Activated CD4-positive, alpha-beta memory T cell treated with anti-CD3 and anti-CD28 coated beads for 36 hours (primary cell): ENCODE data around the gene SLC15A4. TPM values are rescaled to one million over a fixed set of nuclear protein-coding genes. Genes with fewer than 3 reads are reported as not detected.
A peak's percentile ranks its signal among the peaks of the same experiment; 100 is the strongest.
"Not testable (repeated sequence)": the region's sequence is repeated elsewhere in the genome, so short reads cannot be mapped to it uniquely, and the experiment has no call there.

ENCODE experiments used
- CTCF ChIA-PET: fragments of 350-600 bp; sonication (Branson Sonifier 250); formaldehyde crosslinking; loops from one replicate; lab custom pipeline; 2021; ENCODE audit warnings: antibody characterized with exemption, inconsistent platforms; lab: Charles Lee
- POLR2A ChIA-PET: fragments of 350-600 bp; sonication (Branson Sonifier 250); formaldehyde crosslinking; loops from one replicate; lab custom pipeline; 2021; ENCODE audit warnings: antibody characterized with exemption; lab: Charles Lee
- DNase-seq: peaks from one replicate; pipeline ENCODE4 v3.0.0-alpha.2; 2020
- H3K27ac Mint-ChIP-seq: one replicate; pipeline ENCODE4 v1.8.0; 2021; ENCODE audit warnings: mixed read lengths
- H3K27me3 Mint-ChIP-seq: one replicate; pipeline ENCODE4 v1.8.0; 2021; ENCODE audit warnings: mixed read lengths
- H3K36me3 Mint-ChIP-seq: one replicate; pipeline ENCODE4 v1.8.0; 2021; ENCODE audit warnings: mixed read lengths
- H3K4me1 Mint-ChIP-seq: one replicate; pipeline ENCODE4 v1.8.0; 2021; ENCODE audit warnings: low read depth, mixed read lengths
- H3K4me3 Mint-ChIP-seq: one replicate; pipeline ENCODE4 v1.8.0; 2021; ENCODE audit warnings: mild to moderate bottlenecking, mixed read lengths
- H3K9me3 Mint-ChIP-seq: one replicate; pipeline ENCODE4 v1.8.0; 2021; ENCODE audit warnings: mixed read lengths
- intact Hi-C: fragments of 100-400 bp; cut with micrococcal nuclease; formaldehyde crosslinking; loops from one replicate; pipeline ENCODE4 v1.15.1; 2023
- total RNA-seq, 2 experiments: library from RNA; stranded (reverse); gene quantifications; one replicate each; pipeline ENCODE4 v1.2.3, GENCODE V29; 2021

Gene SLC15A4
- total RNA-seq, 2 experiments from 2014 or later, result 15.5 to 19.3 TPM

DNA sequence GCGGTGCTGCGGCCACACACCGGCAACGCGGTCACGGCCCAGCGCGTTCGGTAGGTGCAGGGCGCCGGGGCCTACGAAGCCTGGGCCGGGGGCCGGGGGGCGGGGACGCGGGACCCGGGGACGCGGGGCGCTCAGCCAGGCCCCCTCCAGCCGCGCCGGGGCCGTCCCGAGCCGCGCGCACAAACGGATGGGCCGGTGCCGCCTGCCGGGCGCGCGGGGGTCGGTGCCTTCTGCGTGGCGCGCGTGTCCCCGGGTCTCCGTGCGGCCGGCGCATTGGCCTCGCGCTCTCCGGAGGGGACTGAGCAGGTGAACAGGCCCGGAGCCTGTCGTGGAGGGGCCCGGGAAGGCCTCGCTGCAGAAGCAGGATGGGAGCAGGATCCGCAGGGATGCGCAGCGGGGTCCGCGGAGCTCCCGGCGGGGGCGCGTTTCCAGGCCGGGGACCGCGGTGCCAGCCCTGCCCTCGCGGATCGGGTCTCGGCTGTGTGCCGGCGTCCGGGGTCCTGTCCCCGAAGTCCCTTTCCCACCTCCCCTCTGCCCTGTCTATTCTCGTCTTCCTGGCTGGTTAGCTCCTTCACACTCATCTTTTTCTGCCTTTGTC, 29.9 kb upstream of the SLC15A4 start:
- Mint-ChIP-seq H3K9me3 (no peaks in the 10 kb centered on the region), H3K27me3 (peaks cover 28% of the 10 kb centered on the region), H3K36me3 (no peaks in the 10 kb centered on the region), H3K4me1 (no peaks in the 10 kb centered on the region), H3K4me3 (no peak overlapping the region), H3K27ac (no peak overlapping the region)
- ChIA-PET CTCF (no interaction called here), POLR2A (no interaction called here)
- no peak for DNase-seq
- intact Hi-C loops, result no loop called here

DNA sequence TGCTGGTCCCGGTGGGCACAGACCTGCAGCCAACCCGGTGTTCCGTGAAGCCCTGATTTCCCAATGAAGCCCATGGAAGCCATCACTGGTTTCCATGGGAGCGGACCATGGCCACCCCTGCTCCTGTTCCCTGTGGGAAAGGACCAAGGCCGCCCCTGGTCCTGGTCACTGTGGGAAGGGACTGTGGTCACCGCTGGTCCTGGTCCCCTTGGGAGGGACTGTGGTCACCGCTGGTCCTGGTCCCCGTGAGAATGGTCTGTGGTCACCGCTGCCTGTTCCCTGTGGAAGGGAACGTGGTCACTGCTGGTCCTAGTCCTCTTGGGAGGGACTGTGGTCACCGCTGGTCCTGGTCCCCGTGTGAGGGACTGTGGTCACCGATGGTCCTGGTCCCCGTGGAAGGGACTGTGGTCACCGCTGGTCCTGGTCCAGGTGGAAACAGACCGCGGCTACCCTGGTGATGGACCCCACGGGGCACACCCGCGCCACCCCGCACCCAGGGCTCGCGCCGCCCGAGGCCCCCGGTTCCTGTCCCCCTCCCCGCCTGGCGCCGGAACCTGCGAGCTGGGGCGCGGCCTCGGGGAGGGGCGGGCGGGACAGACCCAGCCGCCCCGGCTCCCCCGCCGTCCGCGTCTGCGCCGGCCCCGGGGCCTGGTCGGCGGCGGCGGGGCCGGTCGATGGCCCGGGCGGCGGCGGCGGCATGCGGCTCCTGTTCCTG, 29.3 kb upstream of the SLC15A4 start, which contains the start of gene GLT1D1:
Gene GLT1D1, plus strand, starts transcription at position 594 of the 715 bp plus-strand sequence. Its CDS starts 104 bp downstream, at position 698.
- ChIA-PET POLR2A (no interaction called here), CTCF (no interaction called here)
- no peaks in the 10 kb centered on the region for H3K36me3 Mint-ChIP-seq
- H3K4me1 Mint-ChIP-seq, result no peaks in the 10 kb centered on the region
- intact Hi-C loops, result no loop called here
- H3K9me3 Mint-ChIP-seq, result no peaks in the 10 kb centered on the region
- H3K27ac Mint-ChIP-seq, result no peak within 1 kb of the TSS
- no peak within 1 kb of the TSS for H3K4me3 Mint-ChIP-seq
- peaks cover 26% of the 10 kb centered on the region for H3K27me3 Mint-ChIP-seq
- no peak for DNase-seq

DNA sequence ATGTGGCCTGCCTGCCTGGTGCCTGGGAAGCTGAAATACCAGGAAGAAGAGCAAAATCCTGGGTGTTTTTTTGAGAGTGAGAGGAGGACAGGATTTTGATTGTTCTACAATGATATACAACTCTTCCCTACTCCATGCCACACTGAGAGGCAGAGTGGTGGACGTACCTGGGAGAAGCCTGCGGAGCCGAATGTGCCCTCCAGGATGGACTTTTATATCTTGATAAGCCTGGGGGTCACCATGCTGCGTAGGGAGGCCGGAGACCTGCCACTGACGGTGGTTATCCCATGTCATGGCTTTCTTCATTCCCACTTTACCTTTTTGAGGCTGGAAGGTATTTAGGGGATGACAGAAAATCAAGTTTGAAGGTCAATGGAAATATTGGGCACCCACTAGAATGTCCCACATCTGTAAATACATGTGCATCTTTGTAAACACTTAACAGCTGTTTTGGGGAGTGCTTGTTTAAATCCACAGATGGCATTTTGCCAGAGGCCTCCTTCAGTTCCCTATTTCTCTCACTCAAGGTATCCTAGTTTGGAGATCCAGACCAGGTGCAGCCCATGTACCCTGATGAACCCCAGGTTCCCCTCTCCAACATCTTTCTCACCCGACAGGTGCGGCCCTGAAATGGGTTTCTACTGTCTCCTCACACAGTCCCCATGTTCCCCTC, 28.4 kb upstream of the SLC15A4 start:
- Mint-ChIP-seq H3K4me1 (no peaks in the 10 kb centered on the region), H3K36me3 (no peaks in the 10 kb centered on the region), H3K9me3 (no peaks in the 10 kb centered on the region), H3K27ac (no peak overlapping the region), H3K27me3 (peaks cover 24% of the 10 kb centered on the region), H3K4me3 (no peak overlapping the region)
- intact Hi-C loops, result no loop called here
- DNase-seq, result no peak
- ChIA-PET CTCF (no interaction called here), POLR2A (no interaction called here)

DNA sequence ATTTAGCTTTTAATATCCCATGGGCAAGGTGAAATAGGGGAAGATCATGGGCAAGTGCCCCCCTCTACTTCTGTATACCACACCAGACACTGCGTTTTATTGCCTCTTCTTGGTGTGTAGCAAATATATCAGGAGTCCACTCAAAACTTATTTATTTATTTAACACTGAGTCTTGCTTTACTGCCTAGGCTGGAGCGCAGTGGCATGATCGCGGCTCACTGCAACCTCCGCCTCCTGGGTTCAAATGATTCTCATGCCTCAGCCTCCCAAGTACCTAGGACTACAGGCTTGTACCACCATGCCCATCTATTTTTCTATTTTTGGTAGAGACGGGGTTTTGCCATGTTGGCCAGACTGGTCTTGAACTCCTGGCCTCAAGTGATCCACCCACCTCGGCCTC, 27.7 kb upstream of the SLC15A4 start:
- H3K36me3 Mint-ChIP-seq, intact Hi-C loops, H3K4me3 Mint-ChIP-seq, H3K4me1 Mint-ChIP-seq, H3K9me3 Mint-ChIP-seq, POLR2A ChIA-PET, H3K27ac Mint-ChIP-seq, CTCF ChIA-PET, DNase-seq: not testable (repeated sequence)
- peaks cover 23% of the 10 kb centered on the region for H3K27me3 Mint-ChIP-seq

DNA sequence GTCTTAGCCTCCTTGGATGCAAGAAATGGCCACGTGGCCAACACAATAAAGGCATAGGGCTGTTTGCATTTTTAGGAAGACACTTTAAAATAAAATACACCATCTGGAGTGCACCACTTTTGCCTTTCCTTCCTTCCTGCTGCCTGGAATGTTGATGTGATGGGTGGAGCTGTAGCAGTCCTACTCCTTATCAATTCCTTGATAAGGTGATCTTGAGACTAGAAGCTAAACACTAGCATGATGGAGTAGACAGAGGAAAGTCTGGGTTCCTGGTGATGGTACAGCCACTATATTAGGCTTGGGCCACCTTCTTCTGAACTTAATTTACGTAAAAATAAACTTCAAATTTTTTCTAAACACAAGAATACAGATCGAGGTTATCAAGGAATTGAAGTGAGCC, 26.6 kb upstream of the SLC15A4 start:
- H3K9me3 Mint-ChIP-seq, result no peaks in the 10 kb centered on the region
- DNase-seq, result no peak
- intact Hi-C loops, result no loop called here
- no peaks in the 10 kb centered on the region for H3K4me1 Mint-ChIP-seq
- ChIA-PET POLR2A (no interaction called here), CTCF (no interaction called here)
- H3K36me3 Mint-ChIP-seq, result no peaks in the 10 kb centered on the region
- peaks cover 18% of the 10 kb centered on the region for H3K27me3 Mint-ChIP-seq
- no peak overlapping the region for H3K4me3 Mint-ChIP-seq
- no peak overlapping the region for H3K27ac Mint-ChIP-seq

DNA sequence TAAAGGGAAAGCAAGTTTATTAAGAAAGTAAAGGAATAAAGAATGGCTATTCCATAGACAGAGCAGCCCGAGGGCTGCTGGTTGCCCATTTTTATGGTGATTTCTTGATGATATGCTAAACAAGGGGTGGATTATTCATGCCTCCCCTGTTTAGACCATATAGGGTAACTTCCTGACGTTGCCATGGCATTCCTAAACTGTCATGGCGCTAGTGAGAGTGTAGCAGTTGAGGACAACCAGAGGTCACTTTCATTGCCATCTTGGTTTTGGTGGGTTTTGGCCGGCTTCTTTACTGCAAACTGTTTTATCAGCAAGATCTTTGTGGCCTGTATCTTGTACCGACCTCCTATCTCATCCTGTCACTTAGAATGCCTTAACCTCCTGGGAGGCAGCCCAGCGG, 26.0 kb upstream of the SLC15A4 start:
- H3K4me1 Mint-ChIP-seq, H3K36me3 Mint-ChIP-seq, H3K9me3 Mint-ChIP-seq, POLR2A ChIA-PET, intact Hi-C loops, DNase-seq, H3K27ac Mint-ChIP-seq, H3K4me3 Mint-ChIP-seq, CTCF ChIA-PET: not testable (repeated sequence)
- peaks cover 17% of the 10 kb centered on the region for H3K27me3 Mint-ChIP-seq

DNA sequence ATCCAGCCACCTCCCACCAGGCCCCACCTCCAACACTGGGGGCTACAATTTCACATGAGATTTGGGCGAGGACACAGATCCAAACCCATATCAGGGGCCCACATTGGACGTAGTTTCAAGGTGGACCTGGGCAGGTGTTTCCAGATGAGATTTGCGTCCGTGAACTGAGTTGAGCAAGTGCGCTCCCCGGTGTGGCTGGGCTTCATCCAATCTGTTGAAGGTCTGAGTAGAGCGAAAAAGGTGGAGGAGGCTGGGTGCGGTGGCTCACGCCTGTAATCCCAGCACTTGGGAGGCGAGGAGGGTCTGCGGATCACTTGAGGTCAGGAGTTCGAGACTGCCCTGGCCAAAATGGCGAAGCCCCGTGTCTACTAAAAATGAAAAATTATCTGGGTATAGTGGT, 24.6 kb upstream of the SLC15A4 start:
- Mint-ChIP-seq H3K4me3 (no peak overlapping the region), H3K27me3 (peaks cover 11% of the 10 kb centered on the region), H3K36me3 (no peaks in the 10 kb centered on the region), H3K9me3 (no peaks in the 10 kb centered on the region), H3K4me1 (no peaks in the 10 kb centered on the region), H3K27ac (no peak overlapping the region)
- CTCF ChIA-PET, result no interaction called here
- intact Hi-C loops, result no loop called here
- POLR2A ChIA-PET, result no interaction called here
- no peak for DNase-seq

DNA sequence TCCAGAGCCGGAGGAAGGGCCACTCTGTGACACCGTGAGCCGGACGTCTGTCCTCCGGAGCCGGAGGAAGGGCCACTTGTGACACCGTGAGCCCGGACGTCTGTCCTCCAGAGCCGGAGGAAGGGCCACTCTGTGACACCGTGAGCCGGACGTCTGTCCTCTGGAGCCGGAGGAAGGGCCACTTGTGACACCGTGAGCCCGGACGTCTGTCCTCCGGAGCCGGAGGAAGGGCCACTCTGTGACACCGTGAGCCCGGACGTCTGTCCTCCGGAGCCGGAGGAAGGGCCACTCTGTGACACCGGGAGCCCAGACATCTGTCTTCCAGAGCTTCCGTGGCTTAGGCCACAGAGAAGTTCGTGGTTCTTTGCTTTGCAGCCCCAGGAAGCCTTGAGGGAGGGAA, 22.9 kb upstream of the SLC15A4 start:
- CTCF ChIA-PET, H3K27ac Mint-ChIP-seq, H3K9me3 Mint-ChIP-seq, H3K27me3 Mint-ChIP-seq, intact Hi-C loops, H3K36me3 Mint-ChIP-seq, DNase-seq, H3K4me1 Mint-ChIP-seq, POLR2A ChIA-PET, H3K4me3 Mint-ChIP-seq: not testable (repeated sequence)

DNA sequence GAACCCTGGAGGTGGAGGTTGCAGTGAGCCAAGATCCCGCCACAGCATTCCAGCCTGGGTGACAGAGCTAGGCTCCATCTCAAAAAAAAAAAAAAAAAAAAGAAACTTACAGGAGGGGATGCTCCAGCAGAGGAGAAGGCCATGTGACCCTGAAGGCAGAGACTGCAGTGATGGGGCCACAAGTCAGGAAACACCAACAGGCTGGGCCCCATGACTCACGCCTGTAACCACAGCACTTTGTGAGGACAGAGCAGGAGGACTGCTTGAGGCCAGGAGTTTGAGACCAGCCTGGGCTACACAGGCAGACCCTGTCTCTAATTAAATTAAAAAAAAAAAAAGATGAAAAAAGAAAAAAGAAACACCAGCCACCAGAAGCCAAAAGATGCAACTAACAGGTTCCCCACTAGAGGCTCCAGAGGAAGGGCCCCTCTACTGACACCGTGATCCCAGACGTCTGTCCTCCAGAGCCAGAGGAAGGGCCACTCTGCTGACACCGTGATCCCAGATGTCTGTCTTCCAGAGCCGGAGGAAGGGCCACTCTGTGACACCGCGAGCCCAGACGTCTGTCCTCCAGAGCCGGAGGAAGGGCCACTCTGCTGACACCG, 20.4 kb upstream of the SLC15A4 start:
- no peaks in the 10 kb centered on the region for H3K9me3 Mint-ChIP-seq
- intact Hi-C loops, result no loop called here
- peak; percentile 30 for DNase-seq
- peaks cover 4% of the 10 kb centered on the region for H3K4me1 Mint-ChIP-seq
- CTCF ChIA-PET, result interaction anchor here (0.7 kb wide), 1 partner anchor 56 kb away, joined by 3 read pairs; no protein-coding TSS in a partner anchor
- POLR2A ChIA-PET, result no interaction called here
- H3K4me3 Mint-ChIP-seq, result no peak overlapping the region
- H3K27me3 Mint-ChIP-seq, result peaks cover 12% of the 10 kb centered on the region
- H3K27ac Mint-ChIP-seq, result no peak overlapping the region
- no peaks in the 10 kb centered on the region for H3K36me3 Mint-ChIP-seq

DNA sequence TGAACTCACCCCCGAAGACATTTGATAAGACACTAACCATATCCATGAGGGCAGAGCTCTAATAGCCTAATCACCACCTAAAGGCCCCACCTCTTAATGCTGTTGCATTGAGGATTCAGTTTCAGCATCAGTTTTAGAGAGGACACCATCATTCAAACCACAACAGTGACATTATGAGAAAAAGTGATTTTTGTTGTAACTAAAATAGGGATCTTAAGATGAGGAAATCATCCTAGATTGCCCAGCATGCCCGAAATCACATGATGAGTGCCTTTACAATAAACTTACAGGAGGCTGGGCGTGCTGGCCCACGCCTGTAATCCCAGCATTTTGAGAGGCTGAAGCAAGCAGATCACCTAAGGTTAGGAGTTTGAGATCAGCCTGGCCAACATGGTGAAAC, 19.8 kb upstream of the SLC15A4 start:
- Mint-ChIP-seq H3K4me1 (peaks cover 4% of the 10 kb centered on the region), H3K36me3 (no peaks in the 10 kb centered on the region), H3K27me3 (peaks cover 15% of the 10 kb centered on the region), H3K4me3 (no peak overlapping the region), H3K9me3 (no peaks in the 10 kb centered on the region), H3K27ac (no peak overlapping the region)
- intact Hi-C loops, result no loop called here
- CTCF ChIA-PET, result interaction anchor here (0.7 kb wide), 1 partner anchor 55 kb away, joined by 3 read pairs; no protein-coding TSS in a partner anchor
- POLR2A ChIA-PET, result no interaction called here
- no peak for DNase-seq

DNA sequence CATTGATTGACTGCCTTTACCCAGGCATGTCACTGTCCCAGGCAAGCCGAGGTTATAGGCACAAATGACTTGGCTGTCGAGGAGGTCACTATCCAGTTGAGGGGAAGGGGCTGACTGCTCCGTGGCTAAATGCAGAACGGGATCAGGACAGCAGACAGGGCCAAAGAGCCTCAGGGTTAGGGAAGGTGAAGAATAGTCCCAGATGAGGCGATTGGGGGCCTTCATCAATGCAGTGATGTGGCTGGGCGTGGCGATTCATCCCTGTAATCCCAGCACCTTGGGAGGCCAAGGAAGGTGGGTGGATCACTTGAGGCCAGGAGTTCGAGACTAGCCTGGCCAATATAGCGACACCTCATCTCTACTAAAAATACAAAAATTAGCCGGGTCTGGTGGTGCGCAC, 18.8 kb upstream of the SLC15A4 start:
- Mint-ChIP-seq H3K9me3 (no peaks in the 10 kb centered on the region), H3K27ac (no peak overlapping the region), H3K4me3 (no peak overlapping the region), H3K4me1 (peaks cover 4% of the 10 kb centered on the region), H3K27me3 (peaks cover 15% of the 10 kb centered on the region), H3K36me3 (no peaks in the 10 kb centered on the region)
- intact Hi-C loops, result no loop called here
- POLR2A ChIA-PET, result no interaction called here
- CTCF ChIA-PET, result no interaction called here
- DNase-seq, result no peak

DNA sequence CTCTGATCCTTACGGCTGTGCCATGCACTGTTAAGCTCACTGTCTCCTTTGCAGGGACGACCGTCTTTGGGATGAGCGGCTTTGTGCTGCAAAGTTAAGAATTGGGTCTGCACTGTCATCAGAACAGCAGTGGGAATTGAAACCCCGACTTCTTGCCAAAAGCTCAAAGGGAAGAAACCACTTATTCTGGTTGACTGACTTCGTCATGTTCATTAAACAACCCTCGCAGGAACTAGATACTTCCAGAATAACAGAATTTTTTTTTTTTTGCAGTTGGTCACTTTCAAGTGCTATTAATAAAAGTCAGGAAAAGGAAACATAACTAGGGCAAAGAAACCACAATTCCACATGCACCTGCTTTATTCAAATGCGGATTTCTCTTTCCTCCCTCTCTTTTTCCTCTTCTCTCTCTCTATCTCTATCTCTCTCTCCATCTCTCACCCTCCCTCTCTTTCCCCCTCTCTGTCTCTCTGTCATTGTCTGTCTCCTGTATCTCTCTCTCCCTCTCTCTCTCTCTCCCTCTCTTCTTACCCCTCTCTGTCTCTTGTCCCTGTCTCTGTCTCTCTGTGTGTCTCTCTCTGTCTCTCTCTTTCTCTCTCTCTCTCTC, 17.2 kb upstream of the SLC15A4 start:
- no peak overlapping the region for H3K4me3 Mint-ChIP-seq
- no peaks in the 10 kb centered on the region for H3K36me3 Mint-ChIP-seq
- POLR2A ChIA-PET, result interaction anchor here (0.6 kb wide), 1 partner anchor 1325 kb away, joined by 4 read pairs; no protein-coding TSS in a partner anchor
- H3K9me3 Mint-ChIP-seq, result no peaks in the 10 kb centered on the region
- H3K27me3 Mint-ChIP-seq, result peaks cover 16% of the 10 kb centered on the region
- DNase-seq, result no peak
- H3K4me1 Mint-ChIP-seq, result peaks cover 4% of the 10 kb centered on the region
- CTCF ChIA-PET, result interaction anchor here (0.7 kb wide), 1 partner anchor 771 kb away, joined by 6 read pairs; no protein-coding TSS in a partner anchor
- no peak overlapping the region for H3K27ac Mint-ChIP-seq
- intact Hi-C loops, result no loop called here
